ENCODE data around the gene CREG1.
A peak's percentile ranks its signal among the peaks of the same experiment; 100 is the strongest.
"Not testable (repeated sequence)": the region's sequence is repeated elsewhere in the genome, so short reads cannot be mapped to it uniquely, and the experiment has no call there.

CREG1 gene

GRCh38 chr1:167573035-167573434 is 19.5 kb upstream of the CREG1 start:
- no CpG with 5 or more reads among the region's 2 CpGs for WGBS (ENCODE audit: extremely low coverage, insufficient coverage, insufficient read length)
- no peak overlapping the region for H3K27ac ChIP-seq (ENCODE audit: low read depth, low read length)

GRCh38 chr1:167570712-167571111 is 17.1 kb upstream of the CREG1 start:
- H4K12ac ChIP-seq (ENCODE audit: low read depth, low read length); H2AK5ac ChIP-seq (ENCODE audit: low read length); H2BK5ac ChIP-seq (ENCODE audit: low read depth, low read length, poor library complexity); H4K8ac ChIP-seq (ENCODE audit: low read depth, low read length); H3K4me3 ChIP-seq (ENCODE audit: low read depth, low read length); H3K18ac ChIP-seq (ENCODE audit: low read length); H2BK12ac ChIP-seq (ENCODE audit: low read length); H3K9ac ChIP-seq (ENCODE audit: low read length); H3K9me3 ChIP-seq (ENCODE audit: insufficient read depth, low read depth, low read length); H3K27ac ChIP-seq (ENCODE audit: low read depth, low read length); H3K14ac ChIP-seq (ENCODE audit: low read length); H3K27me3 ChIP-seq (ENCODE audit: insufficient read depth, low read length); H3K4ac ChIP-seq (ENCODE audit: low read depth, low read length); H3K79me2 ChIP-seq (ENCODE audit: control insufficient read depth, insufficient read depth, low read length, poor library complexity); H3K36me3 ChIP-seq (ENCODE audit: control insufficient read depth in 1 of 2, insufficient read depth in 2 of 2, low read length in 2 of 2); H3K23ac ChIP-seq (ENCODE audit: low read length); H2AFZ ChIP-seq (ENCODE audit: insufficient read depth, low read length, poor library complexity); H3K4me2 ChIP-seq (ENCODE audit: low read length); H2BK120ac ChIP-seq (ENCODE audit: insufficient read depth, low read length, poor library complexity); H3K79me1 ChIP-seq (ENCODE audit: low read length); DNase-seq; H4K91ac ChIP-seq (ENCODE audit: low read depth, low read length): not testable (repeated sequence)
- WGBS (ENCODE audit: extremely low coverage, insufficient coverage, insufficient read length): no CpG with 5 or more reads among the region's 6 CpGs
- peaks cover 9 to 13% of the 10 kb centered on the region in 2 experiments for H3K4me1 ChIP-seq (ENCODE audit: control insufficient read depth in 1 of 2, insufficient read depth in 2 of 2, low read length in 2 of 2)

More at GRCh38 chr1:167573035-167573434, 19.5 kb upstream of the CREG1 start:
- peak overlapping the region; percentile 8 for H4K8ac ChIP-seq (ENCODE audit: low read depth, low read length)
- no peaks in the 10 kb centered on the region for H3K27me3 ChIP-seq (ENCODE audit: insufficient read depth, low read length)
- no peak overlapping the region for H2AK5ac ChIP-seq (ENCODE audit: low read length)
- H4K12ac ChIP-seq (ENCODE audit: low read depth, low read length): no peak overlapping the region
- peaks cover 2% of the 10 kb centered on the region for H3K79me1 ChIP-seq (ENCODE audit: low read length)
- no peak overlapping the region for H2AFZ ChIP-seq (ENCODE audit: insufficient read depth, low read length, poor library complexity)
- peaks cover 4% of the 10 kb centered on the region in 2 experiments for H3K4me1 ChIP-seq (ENCODE audit: control insufficient read depth in 1 of 2, insufficient read depth in 2 of 2, low read length in 2 of 2)
- H3K4ac ChIP-seq (ENCODE audit: low read depth, low read length): no peak overlapping the region
- H3K79me2 ChIP-seq (ENCODE audit: control insufficient read depth, insufficient read depth, low read length, poor library complexity): no peaks in the 10 kb centered on the region
- H2BK5ac ChIP-seq (ENCODE audit: low read depth, low read length, poor library complexity): peak overlapping the region; percentile 4
- no peak overlapping the region for H3K4me2 ChIP-seq (ENCODE audit: low read length)
- H2BK12ac ChIP-seq (ENCODE audit: low read length): no peak overlapping the region
- peak overlapping the region; percentile 81 for H4K91ac ChIP-seq (ENCODE audit: low read depth, low read length)
- no peak overlapping the region for H3K23ac ChIP-seq (ENCODE audit: low read length)
- peaks cover 2% of the 10 kb centered on the region for H3K9me3 ChIP-seq (ENCODE audit: insufficient read depth, low read depth, low read length)
- no peak for DNase-seq
- H2BK120ac ChIP-seq (ENCODE audit: insufficient read depth, low read length, poor library complexity): peak overlapping the region; percentile 61
- no peak overlapping the region for H3K9ac ChIP-seq (ENCODE audit: low read length)
- H3K36me3 ChIP-seq (ENCODE audit: control insufficient read depth in 1 of 2, insufficient read depth in 2 of 2, low read length in 2 of 2): no peaks in the 10 kb centered on the region
- H3K14ac ChIP-seq (ENCODE audit: low read length): no peak overlapping the region
- H3K4me3 ChIP-seq (ENCODE audit: low read depth, low read length): no peak overlapping the region
- H3K18ac ChIP-seq (ENCODE audit: low read length): no peak overlapping the region

GRCh38 chr1:167567663-167568062 is 14.1 kb upstream of the CREG1 start:
- H3K27ac ChIP-seq (ENCODE audit: low read depth, low read length): no peak overlapping the region
- peaks cover 2% of the 10 kb centered on the region for H3K79me1 ChIP-seq (ENCODE audit: low read length)
- peaks cover 5 to 9% of the 10 kb centered on the region in 2 experiments for H3K4me1 ChIP-seq (ENCODE audit: control insufficient read depth in 1 of 2, insufficient read depth in 2 of 2, low read length in 2 of 2)
- no peaks in the 10 kb centered on the region for H3K36me3 ChIP-seq (ENCODE audit: control insufficient read depth in 1 of 2, insufficient read depth in 2 of 2, low read length in 2 of 2)
- H3K79me2 ChIP-seq (ENCODE audit: control insufficient read depth, insufficient read depth, low read length, poor library complexity): no peaks in the 10 kb centered on the region
- no CpG with 5 or more reads among the region's 5 CpGs for WGBS (ENCODE audit: extremely low coverage, insufficient coverage, insufficient read length)
- no peak overlapping the region for H3K4me3 ChIP-seq (ENCODE audit: low read depth, low read length)
- no peak overlapping the region for H2BK5ac ChIP-seq (ENCODE audit: low read depth, low read length, poor library complexity)
- H4K91ac ChIP-seq (ENCODE audit: low read depth, low read length): no peak overlapping the region
- no peak overlapping the region for H4K8ac ChIP-seq (ENCODE audit: low read depth, low read length)
- no peak overlapping the region for H3K23ac ChIP-seq (ENCODE audit: low read length)
- no peak overlapping the region for H2BK12ac ChIP-seq (ENCODE audit: low read length)
- no peak overlapping the region for H2AK5ac ChIP-seq (ENCODE audit: low read length)
- no peak overlapping the region for H3K4me2 ChIP-seq (ENCODE audit: low read length)
- H3K18ac ChIP-seq (ENCODE audit: low read length): no peak overlapping the region
- DNase-seq: no peak
- no peak overlapping the region for H2AFZ ChIP-seq (ENCODE audit: insufficient read depth, low read length, poor library complexity)
- no peak overlapping the region for H3K4ac ChIP-seq (ENCODE audit: low read depth, low read length)
- H2BK120ac ChIP-seq (ENCODE audit: insufficient read depth, low read length, poor library complexity): no peak overlapping the region
- H3K9me3 ChIP-seq (ENCODE audit: insufficient read depth, low read depth, low read length): no peaks in the 10 kb centered on the region
- peak overlapping the region; percentile 46 for H4K12ac ChIP-seq (ENCODE audit: low read depth, low read length)
- no peaks in the 10 kb centered on the region for H3K27me3 ChIP-seq (ENCODE audit: insufficient read depth, low read length)
- no peak overlapping the region for H3K14ac ChIP-seq (ENCODE audit: low read length)
- H3K9ac ChIP-seq (ENCODE audit: low read length): no peak overlapping the region

GRCh38 chr1:167566766-167567165 is 13.2 kb upstream of the CREG1 start:
- DNase-seq: no peak
- Histone ChIP-seq H3K4ac (ENCODE audit: low read depth, low read length) (no peak overlapping the region), H4K91ac (ENCODE audit: low read depth, low read length) (no peak overlapping the region), H3K23ac (ENCODE audit: low read length) (no peak overlapping the region), H3K9ac (ENCODE audit: low read length) (no peak overlapping the region), H3K4me2 (ENCODE audit: low read length) (no peak overlapping the region), H3K4me1 (ENCODE audit: control insufficient read depth in 1 of 2, insufficient read depth in 2 of 2, low read length in 2 of 2) (peaks cover 5 to 9% of the 10 kb centered on the region in 2 experiments), H2BK120ac (ENCODE audit: insufficient read depth, low read length, poor library complexity) (no peak overlapping the region), H2AFZ (ENCODE audit: insufficient read depth, low read length, poor library complexity) (no peak overlapping the region), H4K8ac (ENCODE audit: low read depth, low read length) (no peak overlapping the region), H2AK5ac (ENCODE audit: low read length) (no peak overlapping the region), H4K12ac (ENCODE audit: low read depth, low read length) (no peak overlapping the region), H3K27me3 (ENCODE audit: insufficient read depth, low read length) (no peaks in the 10 kb centered on the region), H3K14ac (ENCODE audit: low read length) (no peak overlapping the region), H3K9me3 (ENCODE audit: insufficient read depth, low read depth, low read length) (no peaks in the 10 kb centered on the region), H3K79me1 (ENCODE audit: low read length) (peaks cover 2% of the 10 kb centered on the region), H3K79me2 (ENCODE audit: control insufficient read depth, insufficient read depth, low read length, poor library complexity) (no peaks in the 10 kb centered on the region), H3K27ac (ENCODE audit: low read depth, low read length) (peak overlapping the region; percentile 12), H2BK5ac (ENCODE audit: low read depth, low read length, poor library complexity) (no peak overlapping the region), H2BK12ac (ENCODE audit: low read length) (no peak overlapping the region), H3K4me3 (ENCODE audit: low read depth, low read length) (no peak overlapping the region), H3K18ac (ENCODE audit: low read length) (no peak overlapping the region), H3K36me3 (ENCODE audit: control insufficient read depth in 1 of 2, insufficient read depth in 2 of 2, low read length in 2 of 2) (no peaks in the 10 kb centered on the region)
- no CpG with 5 or more reads among the region's 3 CpGs for WGBS (ENCODE audit: extremely low coverage, insufficient coverage, insufficient read length)

Data from trophoblast cell (in vitro differentiated cells and primary cell).